ENCODE data around the gene TSHZ1.

GRCh38 chr18:75204269-75204731 lies 6.3 kb upstream of the TSHZ1 start:
- TF ChIP-seq CTCF (IDR thresholded peaks at IDR 0.05) (no peak), POLR2A (IDR thresholded peaks at IDR 0.05) (no peak)
